Activated T-cell treated with anti-CD3 and anti-CD28 coated beads for 24 hours (primary cell): Measurements from ENCODE around the gene PCBP4.

Experiments used
- DNase-seq: peaks from one replicate; pipeline ENCODE4 v3.0.0-alpha.2; 2020; ENCODE audit warnings: low read depth

Gene PCBP4

GRCh38 chr3:51954713-51955112 lies 12.5 kb downstream of the PCBP4 start:
- no peak for DNase-seq

DNA sequence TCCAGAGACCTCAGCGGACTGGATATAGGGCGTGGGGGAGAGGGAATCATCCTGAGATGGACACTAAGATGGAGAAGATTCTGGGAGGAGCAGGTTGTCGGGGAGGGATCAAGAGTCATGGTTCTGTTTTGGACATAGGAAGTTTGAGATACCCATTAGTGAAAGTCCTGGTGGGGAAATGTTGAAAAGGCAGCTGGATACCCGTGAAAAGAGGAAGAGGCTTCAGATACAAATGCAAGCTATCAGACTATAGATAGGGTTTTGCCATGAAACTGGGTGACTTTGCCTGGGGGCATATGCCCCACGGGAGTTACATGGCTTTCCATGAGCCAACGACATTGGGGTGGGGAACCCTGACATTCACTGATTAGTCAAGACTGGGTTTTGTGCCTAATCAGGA lies 13.1 kb downstream of the PCBP4 start:
- no peak for DNase-seq

DNA sequence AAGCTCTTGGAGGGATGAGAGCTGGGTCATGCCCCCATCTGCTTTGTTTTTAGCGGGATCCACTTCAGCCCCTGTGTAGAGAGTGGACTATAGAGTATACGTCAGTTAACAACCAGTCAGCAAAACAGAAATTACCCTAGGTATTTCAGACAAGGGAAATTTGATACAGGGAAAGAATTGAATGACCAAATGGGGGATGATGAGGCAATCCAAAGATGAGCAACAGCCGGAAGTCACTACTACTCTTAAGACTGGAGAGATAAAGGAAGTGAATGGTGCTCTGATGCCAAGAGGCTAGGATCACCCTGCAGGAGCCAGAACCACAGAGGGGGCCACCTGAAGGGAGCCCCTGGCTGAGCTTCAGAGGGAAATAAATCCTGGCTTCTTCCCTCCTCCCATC lies 13.8 kb downstream of the PCBP4 start:
- DNase-seq, result no peak

DNA sequence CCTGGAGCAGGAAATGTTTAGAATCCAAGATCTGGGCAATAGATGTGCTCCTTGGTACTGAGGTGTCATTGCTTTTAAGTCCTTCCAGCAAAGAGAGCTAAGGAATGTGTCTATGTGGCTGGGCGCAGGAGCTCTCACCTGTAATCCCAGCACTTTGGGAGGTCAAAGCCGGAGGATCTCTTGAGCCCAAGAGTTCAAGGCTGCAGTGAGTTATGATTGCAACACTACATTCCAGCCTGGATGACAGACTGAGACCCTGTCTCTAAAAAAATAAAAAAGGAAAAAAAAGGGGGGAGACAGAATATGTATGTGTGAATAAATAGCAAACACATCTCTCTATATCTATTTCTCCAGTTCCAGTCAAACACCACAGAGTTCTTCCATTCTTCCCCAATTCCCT lies 16.4 kb downstream of the PCBP4 start:
- DNase-seq, result no peak

- DNase-seq, result no peak
Observed at GRCh38 chr3:51949121-51949520, 18.1 kb downstream of the PCBP4 start.

DNA sequence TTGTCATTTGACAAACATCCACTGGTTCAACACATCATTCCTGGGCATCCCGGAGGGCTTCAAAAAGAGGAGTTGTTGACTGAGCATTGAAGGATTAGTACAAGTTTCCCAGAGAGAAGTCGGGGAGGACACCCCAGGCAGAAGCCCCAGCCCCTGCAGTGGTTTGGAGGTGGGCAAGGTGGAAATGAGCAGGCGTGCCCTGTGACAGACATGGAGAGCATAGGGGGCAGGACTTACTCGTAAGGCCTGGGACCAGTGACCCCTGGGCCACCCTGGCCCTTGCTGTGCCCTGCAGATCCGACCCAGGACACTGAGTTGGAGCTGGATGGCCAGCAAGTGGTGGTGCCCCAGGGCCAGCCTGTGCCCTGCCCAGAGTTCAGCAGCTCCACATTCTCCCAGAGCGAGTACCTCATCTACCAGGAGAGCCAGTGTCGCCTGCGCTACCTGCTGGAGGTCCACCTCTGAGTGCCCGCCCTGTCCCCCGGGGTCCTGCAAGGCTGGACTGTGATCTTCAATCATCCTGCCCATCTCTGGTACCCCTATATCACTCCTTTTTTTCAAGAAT lies 19.2 kb downstream of the PCBP4 start:
- no peak for DNase-seq

GRCh38 chr3:51947215-51947900 lies 19.9 kb downstream of the PCBP4 start:
- no peak for DNase-seq

- DNase-seq, result no peak
Observed at GRCh38 chr3:51946796-51947195, 20.5 kb downstream of the PCBP4 start.

GRCh38 chr3:51945926-51946705 lies 21.1 kb downstream of the PCBP4 start:
- DNase-seq, result no peak

DNA sequence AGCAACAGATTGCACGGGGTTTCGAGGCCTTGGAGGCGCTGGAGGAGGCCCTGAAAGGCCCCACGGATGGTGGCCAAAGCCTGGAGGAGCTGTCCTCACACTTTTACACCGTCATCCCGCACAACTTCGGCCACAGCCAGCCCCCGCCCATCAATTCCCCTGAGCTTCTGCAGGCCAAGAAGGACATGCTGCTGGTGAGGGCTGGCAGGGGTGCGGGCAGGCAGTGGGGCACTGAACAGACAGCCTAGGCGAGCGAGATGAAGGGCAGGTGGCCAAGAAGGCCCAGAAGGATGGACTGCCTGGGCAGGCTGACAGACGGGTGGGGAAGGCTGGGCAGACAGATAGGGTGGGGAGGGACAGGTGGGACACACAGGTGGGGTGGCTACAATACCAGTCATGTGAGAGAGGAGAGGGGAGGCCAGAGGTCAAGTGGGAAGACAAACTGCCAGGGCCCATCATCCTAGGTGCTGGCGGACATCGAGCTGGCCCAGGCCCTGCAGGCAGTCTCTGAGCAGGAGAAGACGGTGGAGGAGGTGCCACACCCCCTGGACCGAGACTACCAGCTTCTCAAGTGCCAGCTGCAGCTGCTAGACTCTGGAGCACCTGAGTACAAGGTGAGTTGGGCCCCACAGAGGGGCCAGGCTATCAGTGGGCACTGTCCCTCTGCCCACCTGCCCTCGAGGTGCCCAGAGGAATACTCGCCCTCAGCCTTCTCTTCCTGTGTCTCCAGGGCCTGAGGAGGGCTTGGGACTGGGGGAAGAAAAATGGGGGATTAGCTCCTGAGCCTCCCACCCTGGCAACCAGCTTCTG lies 22.0 kb downstream of the PCBP4 start:
- DNase-seq, result no peak

- no peak for DNase-seq
Observed at GRCh38 chr3:51944451-51945021, 22.7 kb downstream of the PCBP4 start.

DNA sequence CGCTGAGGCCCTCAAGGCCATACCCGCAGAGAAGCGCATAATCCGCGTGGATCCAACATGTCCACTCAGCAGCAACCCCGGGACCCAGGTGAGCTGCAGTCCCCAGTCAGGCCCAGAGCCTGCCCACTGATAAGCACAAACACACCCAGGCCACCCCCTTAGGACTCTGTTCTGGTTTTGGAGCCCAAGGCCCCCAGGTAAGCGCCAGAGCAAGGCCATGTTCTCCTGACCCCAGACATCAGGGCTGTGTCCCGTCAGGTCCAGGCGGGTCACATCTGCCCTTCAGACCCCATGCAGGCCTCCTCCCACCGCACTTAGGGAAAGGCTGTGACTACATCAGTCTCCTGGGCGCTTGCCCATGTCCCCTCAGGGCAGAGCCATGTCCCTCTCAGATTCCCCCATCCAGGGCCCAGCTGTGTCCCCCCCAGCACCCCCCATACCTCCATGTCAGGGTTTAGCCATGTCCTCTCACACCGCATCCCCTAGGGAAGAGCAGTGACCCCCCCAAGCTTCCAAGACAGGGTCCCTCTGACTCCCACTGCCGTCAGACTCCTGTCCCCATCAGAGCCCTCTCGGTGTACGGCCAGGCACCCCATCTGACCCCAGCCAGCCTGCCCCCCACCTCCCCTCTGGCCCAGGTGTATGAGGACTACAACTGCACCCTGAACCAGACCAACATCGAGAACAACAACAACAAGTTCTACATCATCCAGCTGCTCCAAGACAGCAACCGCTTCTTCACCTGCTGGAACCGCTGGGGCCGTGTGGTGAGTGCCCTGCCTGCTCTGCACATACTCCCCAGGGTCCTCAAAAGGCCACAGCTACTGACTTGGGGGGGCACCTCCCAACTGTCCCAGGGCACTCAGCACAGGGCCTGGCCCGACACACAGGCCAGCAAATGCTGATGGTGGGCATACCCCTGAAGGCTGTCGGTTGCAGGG lies 23.5 kb downstream of the PCBP4 start:
- no peak for DNase-seq

DNA sequence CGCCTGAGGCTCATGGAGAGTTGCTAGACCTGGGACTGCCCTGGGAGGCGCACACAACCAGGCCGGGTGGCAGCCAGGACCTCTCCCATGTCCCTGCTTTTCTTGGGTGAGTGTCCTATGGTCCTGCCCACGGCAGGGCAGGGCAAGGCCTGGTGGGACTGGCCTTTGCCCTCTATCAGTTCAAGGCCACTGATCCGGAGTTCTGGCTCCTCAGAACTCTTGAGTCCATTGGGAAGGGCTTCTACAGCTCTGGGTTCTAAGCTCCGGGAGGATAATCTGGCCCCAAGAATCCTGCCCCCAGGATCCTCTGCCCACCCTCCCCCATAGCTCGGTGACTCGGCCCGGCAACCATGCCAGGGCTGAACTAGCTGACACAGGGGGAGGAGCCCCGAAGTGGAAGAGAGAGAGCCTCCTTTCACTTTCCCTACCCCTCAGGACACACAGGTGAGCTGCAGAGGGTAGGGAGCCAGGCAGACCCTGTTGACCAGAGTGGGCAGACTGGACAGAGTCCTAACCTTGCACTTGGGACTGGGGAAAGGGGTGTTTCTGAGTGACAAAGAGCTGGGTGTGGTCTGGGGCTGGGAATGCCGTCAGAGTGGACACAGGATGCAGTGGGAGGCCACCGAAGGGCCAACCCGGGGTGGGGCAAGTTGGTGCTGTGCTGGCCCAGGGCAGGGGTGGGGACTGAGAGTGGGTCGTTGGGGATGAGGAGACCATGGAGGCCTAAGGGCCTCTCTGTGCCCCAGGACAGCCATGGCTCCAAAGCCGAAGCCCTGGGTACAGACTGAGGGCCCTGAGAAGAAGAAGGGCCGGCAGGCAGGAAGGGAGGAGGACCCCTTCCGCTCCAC lies 24.4 kb downstream of the PCBP4 start:
- DNase-seq, result peak; percentile 56

- peak; percentile 99 for DNase-seq
Observed at GRCh38 chr3:51941798-51942602, 25.3 kb downstream of the PCBP4 start, which contains the start of the genes PARP3 and RRP9. Gene PARP3 (plus strand): TSS chr3:51942363. CDS start chr3:51943356, 993 bp downstream. Gene RRP9 (minus strand): TSS chr3:51941904. CDS start chr3:51941867, 37 bp downstream.

GRCh38 chr3:51941463-51941797 lies 25.8 kb downstream of the PCBP4 start:
- DNase-seq, result no peak

GRCh38 chr3:51940648-51941462 lies 26.4 kb downstream of the PCBP4 start:
- DNase-seq, result no peak

DNA sequence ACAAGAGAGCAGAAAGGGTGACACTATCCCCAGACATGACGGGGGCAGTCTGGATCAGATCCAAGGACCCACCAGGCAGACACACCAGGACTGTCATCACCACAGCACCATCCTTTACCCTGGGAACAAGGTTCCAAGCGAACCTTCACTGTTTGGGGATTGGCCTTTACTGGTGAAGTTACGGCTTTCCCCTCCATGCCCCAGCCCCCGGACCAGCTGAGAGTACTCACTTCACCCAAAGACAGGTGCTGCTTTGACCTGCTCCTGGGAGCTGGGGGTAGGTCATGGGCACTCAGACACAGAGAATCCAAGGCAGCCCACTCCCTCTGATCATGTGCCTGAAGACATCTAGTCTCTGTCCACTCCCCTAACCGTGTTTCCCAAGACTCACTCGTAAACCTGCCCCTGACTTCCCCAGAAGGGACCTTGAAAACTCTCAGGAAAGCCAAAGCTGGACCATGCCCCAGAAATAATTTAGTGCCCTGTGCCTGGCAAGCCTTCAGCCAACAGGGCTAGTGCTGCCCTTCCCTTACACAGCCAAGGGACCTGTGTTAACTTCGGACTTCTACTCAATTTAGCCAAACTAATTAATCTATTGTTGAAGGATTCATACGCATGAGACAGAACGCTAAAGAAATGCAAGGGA lies 28.4 kb downstream of the PCBP4 start:
- DNase-seq, result no peak
